Pancreas (tissue), 10 donors: ENCODE results near the gene ESRRA. TPM values are rescaled to one million over a fixed set of nuclear protein-coding genes. Genes with fewer than 3 reads are reported as not detected.
A peak's percentile ranks its signal among the peaks of the same experiment; 100 is the strongest.

Experiments
- ATAC-seq, 4 donors: fragments of 200-7000 bp; cut with Tn5 transposase; one replicate each; pipeline versions ENCODE4 v1.8.0 to v1.9.1; 2020; ENCODE audit warnings: mild to moderate bottlenecking in 4 of 4, moderate library complexity in 4 of 4
- DNase-seq, 6 donors: peaks; one replicate each; pipeline ENCODE4 v3.0.0-alpha.2; 2020
- FAIRE-seq: peaks from 2 replicates; lab custom pipeline; 2012; peaks lifted over from hg19 to GRCh38; lab: Jason Lieb, UNC
- H3K27ac ChIP-seq, 4 donors: fragments of 200-600 bp; sonication (generic); 1 replicate in 3 of 4; 2 replicates in 1 of 4; pipeline versions ENCODE4 v1.5.0 to v1.8.0; 2020
- H3K27me3 ChIP-seq, 4 donors: fragments of 200-600 bp; one replicate each; pipeline ENCODE4 v1.8.0; 2021
- H3K36me3 ChIP-seq, 3 donors: fragments of 200-600 bp; sonication (generic) in 1 of 3; one replicate each; pipeline versions ENCODE4 v1.5.0 to v1.8.0; 2020 to 2021
- H3K4me1 ChIP-seq, 3 donors: fragments of 200-600 bp; one replicate each; pipeline ENCODE4 v1.8.0; 2021
- H3K4me3 ChIP-seq, 4 donors: fragments of 200-600 bp; sonication (generic) in 2 of 4; one replicate each; pipeline versions ENCODE4 v1.5.0 to v1.8.0; 2020 to 2021
- H3K9me3 ChIP-seq, 4 donors: fragments of 200-600 bp; one replicate each; pipeline ENCODE4 v1.8.0; 2021
- CTCF ChIP-seq, 4 donors: fragments of 200-600 bp; sonication (generic) in 3 of 4; IDR thresholded peaks; one replicate each; pipeline versions ENCODE4 v1.5.0 to v1.8.0; 2021; ENCODE audit warnings: antibody characterized with exemption in 4 of 4
- whole genome bisulfite sequencing, 2 donors: extraction: QIAGEN DNeasy Blood & Tissue Kit; methylation state at CpG; one replicate each; pipeline ENCODE4 v1.1.7; 2013; 5-methylcytosine and 5-hydroxymethylcytosine counted together
- intact Hi-C, 3 donors: fragments of 100-400 bp; cut with DNase I; formaldehyde crosslinking; loops; one replicate each; pipeline versions ENCODE4 v1.11.1 to v1.14.2; 2022
- polyA plus RNA-seq, 2 donors: library from polyadenylated mRNA; stranded (reverse); fragments of 200-250 nt; gene quantifications; one replicate each; pipeline ENCODE4 v1.2.3, GENCODE V29; 2013
- total RNA-seq, 6 donors: library from RNA; stranded (reverse); fragmentation: NEBNext Ultra II Directional in 4 of 6; extraction: Animal tissue kit (Norgen Biotek cat#: 25700) in 4 of 6; gene quantifications; one replicate each; pipeline versions ENCODE4 v1.2.1 to v1.2.4, GENCODE V29; 2021 to 2023
- donor health status: healthy with polysubstance abuse.
- donor health status: DM: no; HTN: no; CAD: no; lungs with moderate emphysema.
- donor health status: DM: no; HTN: no; CAD: no.
- donor health status: control.
- donor health status: control.
- donor health status: Bipolar disorder and iron deficiency.
- donor health status: DM: yes; HTN: yes; CAD: no.
- donor health status: DM: no; HTN: no; CAD: no.
- donor health status: DM: no; HTN: no; CAD: no.
- donor health status: DM: yes; HTN: yes; CAD: no.

ESRRA gene
- total and polyA plus RNA-seq, 8 donors: 28.0 to 62.3 (median 42.2) TPM

GRCh38 chr11:64331569-64332371 lies 26.4 kb downstream of the ESRRA start:
- DNase-seq (peak; percentile 72 to 92 (median 84)), FAIRE-seq (no peak), ATAC-seq (peak; percentile 75 to 84 (median 82))
- Histone ChIP-seq H3K27ac (peak overlapping the region; percentile 22 to 53 (median 52)), H3K9me3 (no peaks in the 10 kb centered on the region), H3K4me3 (no peak overlapping the region), H3K27me3 (no peaks in the 10 kb centered on the region), H3K36me3 (no peaks in the 10 kb centered on the region), H3K4me1 (peaks cover 4 to 12% (median 8%) of the 10 kb centered on the region in 3 donors)
- intact Hi-C loops: no loop called here
- TF ChIP-seq CTCF (IDR thresholded peaks at IDR 0.05): peak in 2 of 4 donors; percentile 9 to 30
- WGBS, 2 donors: 28% methylated on average over 18 to 20 of the region's 20 CpGs

DNA sequence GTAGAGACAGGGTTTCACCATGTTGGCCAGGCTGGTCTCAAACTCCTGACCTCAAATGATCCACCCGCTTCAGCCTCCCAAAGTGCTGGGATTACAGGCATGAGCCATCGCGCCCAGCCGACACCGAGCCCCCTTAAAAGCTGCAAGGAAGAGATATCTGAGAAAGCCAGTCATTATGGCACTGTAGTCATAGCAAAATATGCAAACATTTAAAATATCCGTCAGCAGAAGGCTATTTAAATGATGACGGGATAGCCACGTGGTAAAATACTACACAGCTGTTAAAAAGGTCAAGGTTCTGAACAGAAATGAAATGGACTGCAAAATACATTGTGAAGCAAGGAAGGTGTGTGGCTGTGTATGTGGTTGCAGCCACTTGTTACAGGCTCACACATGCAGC lies 28.2 kb downstream of the ESRRA start:
- 88 to 95% methylated on average over 8 of the region's 8 CpGs for WGBS, 2 donors
- Histone ChIP-seq H3K27ac (no peak overlapping the region), H3K4me1 (peaks cover 4 to 12% (median 8%) of the 10 kb centered on the region in 3 donors), H3K36me3 (no peaks in the 10 kb centered on the region), H3K27me3 (no peaks in the 10 kb centered on the region), H3K4me3 (no peak overlapping the region), H3K9me3 (no peaks in the 10 kb centered on the region)
- ATAC-seq (no peak), DNase-seq (no peak), FAIRE-seq (no peak)
- intact Hi-C loops: no loop called here
- no peak for TF ChIP-seq CTCF (IDR thresholded peaks at IDR 0.05)

DNA sequence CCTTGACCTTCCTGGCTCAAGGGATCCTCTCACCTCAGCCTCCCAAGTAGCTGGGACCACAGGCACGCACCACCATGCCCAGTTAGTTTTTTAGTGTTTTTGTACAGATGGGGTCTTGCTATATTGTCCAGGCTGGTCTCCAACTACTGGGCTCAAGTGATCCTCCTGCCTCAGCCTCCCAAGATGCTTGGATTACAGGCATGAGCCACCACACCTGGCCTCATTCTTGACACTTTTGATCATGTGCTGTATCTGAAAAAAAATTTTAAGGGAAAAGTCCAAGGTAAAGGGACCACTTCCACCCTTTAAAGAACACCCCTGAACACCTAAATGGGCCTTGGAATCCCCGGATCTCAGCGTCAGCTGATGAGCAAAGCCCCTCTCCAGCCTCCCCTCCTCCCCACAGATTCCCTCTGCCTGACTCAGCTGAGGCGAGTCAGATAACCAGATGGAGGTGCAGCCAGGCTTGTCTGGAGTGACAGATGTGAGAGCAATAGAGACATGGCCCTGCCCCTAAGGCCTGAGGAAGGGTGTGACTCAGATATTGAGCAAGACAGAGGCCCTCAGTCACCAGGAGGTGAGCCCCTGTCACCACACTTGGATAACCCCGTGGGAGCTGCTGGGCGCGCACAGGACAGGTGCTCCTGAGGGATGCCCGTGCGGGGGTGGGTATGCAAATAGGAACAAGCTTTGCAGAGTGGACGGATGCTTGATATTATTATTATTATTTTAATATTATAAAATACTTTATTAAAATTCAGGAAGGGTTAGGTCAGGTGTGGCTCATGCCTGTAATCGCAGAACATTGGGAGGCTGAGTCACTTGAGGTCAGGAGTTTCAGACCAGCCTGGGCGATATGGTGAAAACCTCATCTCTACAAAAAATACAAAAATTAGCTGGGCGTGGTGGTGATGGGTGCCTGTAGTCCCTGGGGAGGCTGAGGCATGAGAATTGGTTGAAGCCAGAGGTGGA lies 29.7 kb downstream of the ESRRA start:
- no peak overlapping the region for H3K4me3 ChIP-seq
- peaks cover 4 to 8% (median 6%) of the 10 kb centered on the region in 3 donors for H3K4me1 ChIP-seq
- no peaks in the 10 kb centered on the region for H3K9me3 ChIP-seq
- intact Hi-C loops: no loop called here
- ATAC-seq: peak; percentile 58 to 87 (median 80)
- no peaks in the 10 kb centered on the region for H3K27me3 ChIP-seq
- no peak for TF ChIP-seq CTCF (IDR thresholded peaks at IDR 0.05)
- H3K36me3 ChIP-seq: no peaks in the 10 kb centered on the region
- peak overlapping the region in 2 of 4 donors; percentile 3 to 9 for H3K27ac ChIP-seq
- WGBS, 2 donors: 53 to 57% methylated on average over 13 of the region's 13 CpGs
- no peak for FAIRE-seq
- DNase-seq: peak in 4 of 6 donors; percentile 42 to 77 (median 54)

DNA sequence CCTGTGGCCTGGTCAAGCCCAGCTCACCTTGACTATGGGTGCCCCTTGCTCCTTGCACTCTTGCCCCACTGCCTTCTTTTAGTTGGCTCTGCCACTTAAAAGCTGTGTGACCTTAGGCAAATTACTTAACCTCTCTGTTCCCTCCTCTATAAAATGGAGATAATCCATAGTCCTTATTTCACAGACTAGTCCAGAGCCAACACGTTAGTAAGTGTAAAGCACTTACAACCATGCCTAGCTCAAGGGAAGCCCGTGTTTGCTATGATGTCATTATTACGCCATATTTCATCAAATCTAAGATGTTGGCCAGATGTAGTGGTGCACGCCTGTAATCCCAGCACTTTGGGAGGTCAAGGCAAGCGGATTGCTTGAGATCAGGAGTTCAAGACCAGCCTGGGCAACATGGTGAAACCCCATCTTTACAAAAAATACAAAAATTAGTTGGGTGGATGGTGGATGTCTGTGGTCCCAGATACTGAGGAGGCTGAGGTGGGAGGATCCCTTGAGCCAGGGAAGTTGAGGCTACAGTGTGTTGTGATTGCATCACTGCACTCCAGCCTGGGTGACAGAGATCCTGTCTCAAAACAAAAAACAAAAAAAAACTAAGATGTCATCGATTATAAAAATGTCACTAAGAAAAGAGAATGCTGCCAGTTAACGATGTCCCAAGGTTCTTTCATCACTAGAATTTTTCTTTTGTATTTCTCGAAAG lies 32.4 kb downstream of the ESRRA start:
- no peak for ATAC-seq
- intact Hi-C loops: no loop called here
- Histone ChIP-seq H3K27me3 (no peaks in the 10 kb centered on the region), H3K9me3 (no peaks in the 10 kb centered on the region), H3K4me1 (peaks cover 0 to 4% (median 3%) of the 10 kb centered on the region in 3 donors), H3K36me3 (no peaks in the 10 kb centered on the region), H3K4me3 (no peak overlapping the region), H3K27ac (no peak overlapping the region)
- DNase-seq: no peak
- 64 to 65% methylated on average over 8 of the region's 8 CpGs for WGBS, 2 donors
- no peak for TF ChIP-seq CTCF (IDR thresholded peaks at IDR 0.05)
- no peak for FAIRE-seq
